GM15510 (cell line): ENCODE results near the gene TXLNG.

Source experiments
- POLR2A ChIP-seq: IDR thresholded peaks from 3 replicates; pipeline ENCODE4 v1.6.1; 2011; ENCODE audit warnings: borderline replicate concordance; ENCODE audit not compliant: insufficient read length; ENCODE audit errors: extremely low read depth

Gene TXLNG

DNA sequence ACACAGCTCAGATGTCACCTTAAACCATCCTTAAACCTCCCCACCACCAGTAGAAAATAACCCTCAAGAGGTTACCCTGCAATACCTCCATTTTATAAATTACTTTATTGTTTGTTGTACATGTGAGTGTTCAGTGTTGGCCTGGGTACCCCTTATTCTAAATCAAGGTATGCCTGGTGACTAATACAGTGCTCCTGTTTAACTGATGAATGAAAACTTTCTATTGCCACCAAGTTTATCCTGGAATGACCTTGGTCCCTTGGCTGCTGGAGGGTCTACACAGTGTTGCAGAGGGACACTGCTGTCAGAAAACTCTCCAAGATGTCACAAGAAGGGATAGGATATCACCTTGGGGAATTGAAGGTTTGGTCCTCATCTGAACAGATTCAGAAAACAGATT is 7.3 kb upstream of the TXLNG start:
- no peak for TF ChIP-seq POLR2A

DNA sequence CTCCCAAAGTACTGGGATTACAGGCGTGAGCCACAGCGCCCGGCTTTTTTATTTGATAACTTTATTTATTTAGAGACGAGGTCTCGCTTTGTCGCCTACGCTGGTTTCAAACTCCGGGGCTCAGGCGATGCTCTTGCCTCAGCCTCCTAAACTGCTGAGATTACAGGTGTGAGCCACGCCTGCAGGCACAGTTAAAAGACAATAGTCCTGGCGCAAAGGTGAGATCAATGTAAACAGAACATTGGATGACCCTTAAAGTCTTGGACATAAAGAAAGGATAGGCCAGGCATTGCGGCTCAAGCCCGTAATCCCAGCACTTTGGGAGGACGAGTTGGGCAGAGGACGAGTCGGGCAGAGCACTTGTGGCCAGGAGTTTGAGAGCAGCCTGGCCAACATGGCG is 2.8 kb upstream of the TXLNG start:
- no peak for TF ChIP-seq POLR2A

DNA sequence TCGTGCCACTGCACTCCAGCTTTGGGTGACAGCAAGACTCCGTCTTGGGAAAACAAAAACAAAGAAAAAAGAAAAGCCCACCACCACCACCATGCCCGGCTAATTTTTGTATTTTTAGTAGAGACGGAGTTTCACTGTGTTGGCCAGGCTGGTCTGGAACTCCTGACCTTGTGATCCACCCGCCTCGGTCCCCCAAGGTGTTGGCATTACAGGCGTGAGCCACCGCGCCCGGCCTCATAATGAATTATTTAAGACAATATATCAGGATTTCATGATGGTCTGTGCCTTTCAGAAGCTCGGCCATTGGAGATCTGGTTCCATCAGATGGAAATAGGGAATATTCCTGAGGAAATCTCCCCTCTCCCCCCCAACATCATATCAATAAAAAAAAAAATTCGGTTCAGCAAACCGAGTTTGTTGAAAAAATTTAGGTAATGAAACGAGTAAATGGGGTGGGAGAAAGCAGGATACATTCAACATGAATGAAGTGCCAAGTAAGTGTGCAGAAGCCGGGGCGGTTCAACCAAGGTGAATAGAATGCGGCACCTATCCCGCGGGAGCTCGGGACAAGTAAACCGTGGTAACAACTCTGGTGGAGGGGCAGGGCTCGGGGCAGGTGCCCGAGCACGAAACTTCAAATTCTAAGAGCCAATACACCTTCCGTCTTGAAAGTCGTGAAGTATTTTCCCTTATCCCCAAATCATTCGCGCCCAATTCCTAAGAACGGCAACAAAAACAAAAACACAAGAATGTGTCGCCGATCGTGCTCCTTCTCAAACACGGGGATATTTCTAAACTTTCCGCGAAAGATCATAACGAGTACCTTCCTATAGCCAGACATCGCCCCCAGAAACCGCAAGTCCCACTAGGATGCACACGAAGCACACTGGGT is 773 bp upstream of the TXLNG start:
- TF ChIP-seq POLR2A = no peak

DNA sequence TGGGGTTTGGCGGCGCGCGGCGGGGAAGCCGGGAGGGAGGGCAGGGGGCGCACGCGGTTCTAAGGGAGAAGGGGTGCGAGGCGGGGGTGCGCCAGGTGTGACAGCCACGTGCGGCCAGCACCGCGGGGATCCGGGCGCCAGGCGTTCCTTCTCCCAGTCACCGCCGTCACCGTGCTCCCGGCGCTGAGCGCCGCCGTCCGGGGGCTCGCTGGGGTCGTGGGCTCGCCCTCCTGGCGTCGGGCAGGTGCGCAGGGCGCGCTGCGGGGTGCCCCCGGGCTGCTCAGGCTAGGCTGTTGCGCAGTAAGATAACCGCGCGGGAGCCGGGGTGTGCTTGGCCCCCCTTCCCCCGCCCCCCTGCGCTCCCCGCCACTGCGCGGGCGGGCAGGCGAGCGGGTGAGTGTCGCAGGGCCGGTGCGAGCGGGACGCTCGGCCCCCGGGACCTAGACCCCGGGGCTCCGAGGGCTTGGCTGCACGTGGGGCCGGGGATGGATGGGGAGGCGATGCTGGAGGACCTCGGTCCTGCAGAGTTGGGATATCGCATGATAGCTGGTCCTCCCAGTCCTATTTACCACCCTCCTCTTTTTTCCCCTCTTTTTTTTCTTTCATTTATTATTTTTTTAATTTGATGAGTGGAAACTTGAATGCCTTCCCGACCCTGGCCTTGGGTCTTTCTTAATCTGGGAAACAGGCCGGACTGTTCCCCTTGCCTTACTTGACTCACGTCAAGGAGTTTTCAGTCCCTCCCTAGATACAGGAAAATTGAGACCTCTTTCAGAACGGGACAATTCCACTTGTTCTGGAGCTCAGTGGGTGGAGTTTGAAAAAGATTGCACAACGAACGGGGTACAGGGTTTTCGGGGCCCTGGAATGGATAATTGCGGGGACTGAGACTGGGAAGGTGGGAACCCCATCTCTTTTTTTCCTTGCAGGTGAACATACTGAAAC is 797 bp downstream of the TXLNG start:
- no peak for TF ChIP-seq POLR2A

DNA sequence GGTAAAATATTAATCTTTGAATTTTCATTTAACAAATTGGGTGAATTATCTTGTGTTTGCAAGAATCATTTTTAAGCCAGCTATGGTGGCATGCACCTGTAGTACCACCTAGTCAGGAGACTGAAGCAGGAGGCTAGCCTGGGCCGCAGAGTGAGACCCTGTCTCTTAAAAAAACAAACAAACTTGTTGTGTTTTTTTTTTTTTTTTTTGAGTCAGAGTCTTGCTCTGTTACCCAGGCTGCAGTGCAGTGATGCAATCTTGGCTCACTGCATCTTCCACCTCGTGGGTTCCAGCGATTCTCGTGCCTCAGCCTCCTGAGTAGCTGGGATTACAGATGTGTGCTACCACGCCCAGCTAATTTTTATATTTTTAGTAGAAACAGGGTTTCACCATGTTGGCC is 2.2 kb downstream of the TXLNG start:
- TF ChIP-seq POLR2A = no peak

DNA sequence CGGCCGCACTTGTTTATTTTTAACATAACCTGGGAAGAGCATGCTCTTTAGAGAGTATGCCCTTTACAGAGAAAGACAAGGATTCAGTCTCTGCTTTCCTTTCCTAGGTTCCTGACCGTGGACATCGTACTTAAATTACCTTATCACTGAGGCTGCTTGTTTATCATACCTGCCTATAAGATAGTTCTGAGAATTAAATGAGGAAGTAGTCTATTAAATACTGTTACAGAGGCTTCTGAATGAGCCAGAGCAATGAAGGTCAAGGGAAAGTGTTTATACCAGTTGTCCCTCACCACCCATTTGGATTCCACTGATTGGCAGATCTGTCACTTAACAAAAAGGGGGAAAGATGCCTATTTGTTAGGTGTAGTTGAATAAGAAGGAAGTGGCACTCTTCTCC is 10.0 kb downstream of the TXLNG start:
- TF ChIP-seq POLR2A = no peak

DNA sequence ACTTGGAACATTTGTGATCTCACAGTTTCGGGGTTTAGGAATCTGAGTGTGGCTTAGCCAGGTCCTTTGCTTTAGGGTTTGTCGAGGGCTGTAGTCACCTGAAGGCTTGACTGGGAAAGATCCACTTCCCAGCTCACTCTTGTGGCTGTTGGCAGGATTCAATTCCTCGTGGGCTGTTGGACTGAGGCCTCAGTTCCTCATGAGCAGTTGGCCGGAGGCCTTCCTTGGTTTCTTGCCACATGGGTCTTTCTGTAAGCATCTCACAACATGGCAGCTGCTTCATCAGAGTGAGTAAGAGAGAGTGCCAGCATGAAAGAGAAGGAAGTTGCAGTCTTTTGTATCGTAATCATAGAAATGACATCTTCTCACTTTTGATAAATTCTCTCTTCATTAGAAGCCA is 11.1 kb downstream of the TXLNG start:
- no peak for TF ChIP-seq POLR2A

DNA sequence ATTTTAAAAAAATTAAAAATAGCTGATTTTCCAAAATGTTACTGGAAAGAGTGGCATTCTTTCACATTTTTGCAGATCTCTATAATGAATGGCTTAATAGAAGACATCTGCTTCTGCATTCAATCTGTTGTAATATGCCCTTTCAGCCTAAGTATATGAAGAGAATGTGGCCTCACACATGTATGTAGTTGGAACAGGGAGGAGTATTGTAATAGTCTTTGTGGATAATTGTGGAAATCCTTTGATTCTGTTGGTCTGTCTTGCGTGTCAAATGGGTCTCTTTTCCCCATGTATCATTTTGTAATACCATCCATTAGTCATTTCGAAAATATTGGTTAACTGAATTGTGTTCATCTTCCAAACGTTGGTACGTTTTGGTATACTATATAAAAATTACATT is 11.6 kb downstream of the TXLNG start:
- no peak for TF ChIP-seq POLR2A

DNA sequence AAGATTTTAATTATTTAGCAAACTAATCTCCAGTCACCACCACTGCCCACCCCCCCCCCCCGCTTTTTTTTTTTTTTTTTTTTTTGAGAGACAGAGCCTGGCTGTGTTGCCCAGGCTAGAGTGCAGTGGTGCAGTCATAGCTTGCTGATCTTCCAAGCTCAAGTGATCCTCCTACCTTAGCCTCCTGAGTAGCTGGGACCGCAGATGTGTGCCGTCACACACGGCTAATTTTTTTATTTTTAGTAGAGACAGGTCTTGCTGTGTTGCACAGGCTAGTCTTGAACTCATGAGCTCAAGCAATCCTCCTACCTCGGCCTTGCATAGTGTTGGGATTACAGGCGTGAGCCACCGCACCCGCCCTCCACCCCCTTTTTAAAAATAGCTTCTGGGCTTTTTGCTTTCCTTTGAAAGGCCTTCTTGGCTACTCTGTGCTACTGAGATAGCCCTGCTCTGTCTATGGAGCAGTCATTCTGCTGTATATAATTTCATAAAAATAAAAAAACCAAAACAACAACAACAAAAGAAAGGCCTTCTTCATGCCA is 18.7 kb downstream of the TXLNG start:
- no peak for TF ChIP-seq POLR2A

DNA sequence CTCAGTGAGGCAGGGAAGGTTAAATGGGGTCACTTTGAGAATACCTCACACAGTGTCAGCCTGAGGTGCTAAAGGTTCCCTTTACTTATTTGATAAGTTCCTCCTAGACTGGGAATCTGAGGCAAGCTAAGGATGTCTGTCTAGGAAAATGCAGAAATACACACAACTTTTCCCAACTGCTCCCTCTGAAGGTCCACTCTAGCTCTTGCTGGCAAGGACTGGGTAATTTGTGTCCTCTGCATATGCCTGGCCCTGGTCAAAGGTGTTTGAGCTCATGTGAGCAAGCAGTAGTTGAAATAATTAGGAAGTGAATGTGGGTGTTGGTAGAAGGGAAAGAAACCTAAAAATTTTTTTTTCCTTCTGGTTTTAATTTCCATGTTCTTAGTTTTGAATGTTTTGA is 21.3 kb downstream of the TXLNG start:
- TF ChIP-seq POLR2A = no peak

DNA sequence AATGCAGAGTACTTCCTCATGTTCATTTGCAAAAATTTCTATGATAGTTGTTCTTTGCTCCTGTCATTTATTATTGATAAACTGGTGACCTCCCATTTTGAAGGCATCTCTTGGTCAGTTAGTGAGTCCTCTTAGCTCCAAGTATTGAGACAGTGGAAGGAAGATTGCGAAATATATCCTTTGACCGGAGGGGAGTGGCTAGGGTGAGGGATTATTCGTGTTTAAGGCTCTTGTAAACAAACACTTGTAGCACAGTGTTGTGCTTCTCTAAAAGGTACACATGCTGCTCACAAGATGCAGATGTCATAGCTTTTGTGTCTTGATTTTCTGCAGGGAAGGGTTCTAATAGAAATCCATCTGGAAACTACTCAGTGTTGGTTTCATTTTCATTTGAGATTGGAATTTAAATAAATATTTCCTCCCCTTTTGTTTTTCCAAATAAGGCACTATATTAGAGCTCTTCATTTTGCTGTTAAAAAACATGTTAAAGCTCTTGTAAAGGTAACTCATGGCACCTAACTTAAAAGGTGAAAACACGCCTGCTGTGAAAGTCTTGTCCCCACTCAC is 21.8 kb downstream of the TXLNG start:
- no peak for TF ChIP-seq POLR2A

DNA sequence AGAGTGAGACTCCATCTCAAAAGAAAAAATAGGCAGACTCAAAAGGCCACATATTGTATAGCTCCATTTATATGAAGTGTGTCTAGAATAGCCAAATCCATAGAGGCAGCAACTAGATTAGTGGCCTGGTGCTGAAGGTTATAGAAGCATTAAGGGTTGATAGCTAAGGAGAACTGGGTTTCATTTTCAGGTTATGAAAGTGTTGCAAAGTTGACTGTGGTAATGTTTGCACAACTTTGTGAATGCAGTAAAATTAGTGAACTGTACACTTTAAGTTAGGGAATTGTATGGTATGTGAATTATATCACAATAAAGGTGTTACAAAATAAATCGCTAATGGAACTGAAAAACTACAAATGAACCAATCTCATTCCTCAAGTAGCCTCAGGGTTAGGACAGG is 28.3 kb downstream of the TXLNG start:
- no peak for TF ChIP-seq POLR2A

DNA sequence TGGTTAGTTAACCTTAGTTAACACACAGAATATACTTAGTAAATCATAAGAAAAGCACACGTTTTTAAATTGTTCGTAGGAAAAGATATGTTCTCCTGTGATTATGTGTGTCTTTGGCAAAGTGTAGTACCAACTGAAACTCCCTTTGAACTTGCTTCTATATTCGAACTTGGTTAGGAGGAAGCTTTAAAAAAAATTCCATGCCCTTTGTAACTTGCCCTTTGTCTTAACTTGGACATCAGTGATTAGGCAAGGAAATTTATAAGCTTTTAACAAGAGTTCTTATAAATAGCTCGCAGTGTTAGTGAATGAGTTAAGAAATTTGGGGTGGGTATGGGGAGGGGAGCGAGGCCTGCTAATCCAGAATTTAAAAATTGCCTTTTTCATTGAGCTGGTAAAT is 33.4 kb downstream of the TXLNG start:
- TF ChIP-seq POLR2A = no peak

DNA sequence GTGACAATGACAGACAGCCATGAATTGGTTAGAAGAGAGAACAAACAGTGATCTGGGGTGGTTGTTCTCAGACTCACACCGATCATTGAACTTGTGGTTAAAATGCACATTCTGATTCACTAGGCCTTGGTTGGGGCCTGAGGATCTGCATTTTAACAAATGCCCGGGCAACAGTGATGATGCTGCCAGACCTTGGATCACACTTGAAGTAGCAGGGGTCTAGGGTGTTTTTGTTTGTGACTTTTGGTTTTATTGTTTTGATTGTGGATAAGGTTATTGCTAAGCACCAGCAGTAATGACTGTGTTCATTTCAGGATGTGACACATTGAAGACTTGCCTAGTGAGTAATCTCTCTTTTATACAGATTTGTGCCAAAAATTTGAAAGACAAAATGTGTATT is 36.5 kb downstream of the TXLNG start:
- TF ChIP-seq POLR2A = no peak
